Measurements from ENCODE around the gene ACSL3.

Gene ACSL3

GRCh38 chr2:222944552-222944951 lies 83.7 kb downstream of the ACSL3 start:
- DNase-seq: no peak

GRCh38 chr2:222944971-222945740 lies 84.3 kb downstream of the ACSL3 start:
- DNase-seq: no peak

- no peak for DNase-seq
These were observed 85.1 kb downstream of the ACSL3 start for GRCh38 chr2:222945887-222946286.

- DNase-seq: no peak
These were observed 86.0 kb downstream of the ACSL3 start for GRCh38 chr2:222946700-222947287.

GRCh38 chr2:222949073-222949472 lies 88.2 kb downstream of the ACSL3 start:
- no peak for DNase-seq

GRCh38 chr2:222949690-222950323 lies 89.0 kb downstream of the ACSL3 start:
- DNase-seq: no peak

GRCh38 chr2:222950638-222951285 lies 89.9 kb downstream of the ACSL3 start:
- DNase-seq: no peak

GRCh38 chr2:222952204-222952603 lies 91.4 kb downstream of the ACSL3 start:
- DNase-seq: no peak

- no peak for DNase-seq
These were observed 94.2 kb downstream of the ACSL3 start for GRCh38 chr2:222955008-222955407.

- no peak for DNase-seq
These were observed 98.5 kb downstream of the ACSL3 start for GRCh38 chr2:222959358-222959757.

GRCh38 chr2:222960126-222960525 lies 99.3 kb downstream of the ACSL3 start:
- no peak for DNase-seq

GRCh38 chr2:222963641-222964040 lies 102.8 kb downstream of the ACSL3 start:
- no peak for DNase-seq

GRCh38 chr2:222964376-222965031 lies 103.7 kb downstream of the ACSL3 start:
- no peak for DNase-seq

GRCh38 chr2:222965555-222965954 lies 104.7 kb downstream of the ACSL3 start:
- no peak for DNase-seq

- no peak for DNase-seq
These were observed 107.8 kb downstream of the ACSL3 start for GRCh38 chr2:222968550-222969155.

GRCh38 chr2:222969491-222969890 lies 108.7 kb downstream of the ACSL3 start:
- DNase-seq: no peak

- DNase-seq: no peak
These were observed 111.6 kb downstream of the ACSL3 start for GRCh38 chr2:222972420-222972819.

- DNase-seq: no peak
These were observed 112.4 kb downstream of the ACSL3 start for GRCh38 chr2:222973237-222973636.

GRCh38 chr2:222973733-222974132 lies 112.9 kb downstream of the ACSL3 start:
- no peak for DNase-seq

GRCh38 chr2:222976521-222977061 lies 115.8 kb downstream of the ACSL3 start:
- DNase-seq: no peak

GRCh38 chr2:222977121-222977520 lies 116.3 kb downstream of the ACSL3 start:
- DNase-seq: no peak

GRCh38 chr2:222978850-222979249 lies 118.0 kb downstream of the ACSL3 start:
- DNase-seq: no peak

Measured in CD4-positive, alpha-beta T cell treated with Interleukin-6 for 4 hours (primary cell).